Erythroblast (primary cell): ENCODE results near the gene HBM.

ENCODE experiments used
- GATA1 ChIP-seq: IDR thresholded peaks from 2 replicates; pipeline ENCODE4 v1.6.1; 2011; ENCODE audit warnings: low read depth, mild to moderate bottlenecking, control low read depth, low read length, moderate library complexity
- POLR2A ChIP-seq: IDR thresholded peaks from 2 replicates; pipeline ENCODE4 v1.6.1; 2011; ENCODE audit warnings: mild to moderate bottlenecking, low read length

DNA sequence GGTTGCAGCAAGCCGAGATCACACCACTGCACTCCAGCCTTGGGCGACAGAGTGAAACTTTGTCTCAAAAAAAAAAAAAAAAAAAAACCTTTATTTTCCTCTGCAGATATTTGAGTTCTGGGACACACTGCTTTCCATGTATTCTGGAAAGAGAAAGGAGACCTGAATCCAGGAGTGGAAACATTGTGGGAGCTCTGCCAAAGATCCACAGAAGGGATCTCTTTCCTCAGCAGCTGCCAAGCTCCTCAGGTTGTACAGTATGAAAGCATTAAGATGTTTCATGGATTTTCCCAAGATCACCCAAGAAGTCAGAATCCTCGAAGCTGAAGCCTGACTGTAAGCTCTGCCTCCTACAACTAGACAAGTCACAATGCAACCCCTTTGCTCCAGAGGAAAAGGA is 40.8 kb upstream of the HBM start:
- TF ChIP-seq POLR2A, result no peak
- no peak for TF ChIP-seq GATA1
